ENCODE measurements around the gene ANKK1.

- TF ChIP-seq TCF4 (CRISPR knock-in tag; IDR thresholded peaks at IDR 0.05; ENCODE audit: borderline replicate concordance) (no peak), ARNTL (CRISPR knock-in tag; IDR thresholded peaks at IDR 0.05; ENCODE audit: borderline replicate concordance, low read depth) (no peak), OSR1 (CRISPR knock-in tag; IDR thresholded peaks at IDR 0.05) (no peak), PPARA (CRISPR knock-in tag; IDR thresholded peaks at IDR 0.05; ENCODE audit: borderline replicate concordance) (no peak), RARB (CRISPR knock-in tag; IDR thresholded peaks at IDR 0.05) (no peak), GLIS3 (CRISPR knock-in tag; IDR thresholded peaks at IDR 0.05) (no peak), ZFP3 (CRISPR knock-in tag; IDR thresholded peaks at IDR 0.05) (no peak), TSHZ2 (CRISPR knock-in tag; IDR thresholded peaks at IDR 0.05) (no peak), POU6F1 (CRISPR knock-in tag; IDR thresholded peaks at IDR 0.05; ENCODE audit: borderline replicate concordance, low read depth) (no peak), ISL1 (CRISPR knock-in tag; IDR thresholded peaks at IDR 0.05) (no peak)
Observed at GRCh38 chr11:113338730-113339129, 48.8 kb upstream of the ANKK1 start.
